Measurements from ENCODE around the gene CDC14A. TPM values are rescaled to one million over a fixed set of nuclear protein-coding genes. Genes with fewer than 3 reads are reported as not detected.

The CDC14A gene
- total and polyA plus RNA-seq, 2 experiments from 2014 or later = 7.3 to 14.5 TPM

DNA sequence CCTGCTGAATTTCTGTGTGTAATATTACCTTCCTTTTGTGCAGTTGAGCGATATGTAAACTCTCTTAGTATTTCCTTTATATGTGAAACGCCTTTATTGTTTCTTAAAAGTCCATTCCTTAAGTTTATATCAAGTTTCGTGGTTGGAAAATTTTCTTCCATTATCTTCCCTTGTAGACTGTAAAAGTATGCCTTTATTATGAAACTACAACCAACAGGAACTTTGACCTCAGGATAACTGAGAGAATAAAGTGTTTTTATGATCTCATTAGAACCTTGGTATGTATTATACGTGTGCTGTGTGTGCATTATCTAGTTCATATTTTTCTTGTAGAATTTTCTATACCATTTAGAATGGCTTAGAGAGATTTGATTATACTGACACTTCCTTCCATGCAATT, 3.1 kb upstream of the CDC14A start:
- Histone ChIP-seq H3K4me3 (no peak overlapping the region), H3K4me1 (ENCODE audit: insufficient read depth) (no peaks in the 10 kb centered on the region), H3K9me3 (ENCODE audit: low read depth) (no peaks in the 10 kb centered on the region), H3K79me2 (peaks cover 14% of the 10 kb centered on the region), H4K20me1 (ENCODE audit: insufficient read depth, poor library complexity, severe bottlenecking) (no peaks in the 10 kb centered on the region), H3K9me2 (replicated peaks; ENCODE audit: insufficient read depth) (no peaks in the 10 kb centered on the region), H3K4me2 (peak overlapping the region; percentile 7), H2AFZ (no peak overlapping the region), H3K27me3 (no peaks in the 10 kb centered on the region), H3K36me3 (replicated peaks; ENCODE audit: insufficient read depth, low read depth) (no peaks in the 10 kb centered on the region), H3K27ac (no peak overlapping the region)
- 77% methylated on average over 4 of the region's 4 CpGs for WGBS (ENCODE audit: low lambda C conversion rate, missing lambda C conversion rate)
- DNase-seq (ENCODE audit: low spot score) = no peak
- no peak for TF ChIP-seq EZH2phosphoT487 (IDR thresholded peaks at IDR 0.05; ENCODE audit: low read depth, severe bottlenecking, unreplicated experiment)
- no peak for TF ChIP-seq EZH2 (IDR thresholded peaks at IDR 0.05; ENCODE audit: borderline replicate concordance)
- TF ChIP-seq, protein P1, sequence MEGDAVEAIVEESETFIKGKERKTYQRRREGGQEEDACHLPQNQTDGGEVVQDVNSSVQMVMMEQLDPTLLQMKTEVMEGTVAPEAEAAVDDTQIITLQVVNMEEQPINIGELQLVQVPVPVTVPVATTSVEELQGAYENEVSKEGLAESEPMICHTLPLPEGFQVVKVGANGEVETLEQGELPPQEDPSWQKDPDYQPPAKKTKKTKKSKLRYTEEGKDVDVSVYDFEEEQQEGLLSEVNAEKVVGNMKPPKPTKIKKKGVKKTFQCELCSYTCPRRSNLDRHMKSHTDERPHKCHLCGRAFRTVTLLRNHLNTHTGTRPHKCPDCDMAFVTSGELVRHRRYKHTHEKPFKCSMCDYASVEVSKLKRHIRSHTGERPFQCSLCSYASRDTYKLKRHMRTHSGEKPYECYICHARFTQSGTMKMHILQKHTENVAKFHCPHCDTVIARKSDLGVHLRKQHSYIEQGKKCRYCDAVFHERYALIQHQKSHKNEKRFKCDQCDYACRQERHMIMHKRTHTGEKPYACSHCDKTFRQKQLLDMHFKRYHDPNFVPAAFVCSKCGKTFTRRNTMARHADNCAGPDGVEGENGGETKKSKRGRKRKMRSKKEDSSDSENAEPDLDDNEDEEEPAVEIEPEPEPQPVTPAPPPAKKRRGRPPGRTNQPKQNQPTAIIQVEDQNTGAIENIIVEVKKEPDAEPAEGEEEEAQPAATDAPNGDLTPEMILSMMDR (IDR thresholded peaks at IDR 0.05; ENCODE audit: poor library complexity) = no peak

DNA sequence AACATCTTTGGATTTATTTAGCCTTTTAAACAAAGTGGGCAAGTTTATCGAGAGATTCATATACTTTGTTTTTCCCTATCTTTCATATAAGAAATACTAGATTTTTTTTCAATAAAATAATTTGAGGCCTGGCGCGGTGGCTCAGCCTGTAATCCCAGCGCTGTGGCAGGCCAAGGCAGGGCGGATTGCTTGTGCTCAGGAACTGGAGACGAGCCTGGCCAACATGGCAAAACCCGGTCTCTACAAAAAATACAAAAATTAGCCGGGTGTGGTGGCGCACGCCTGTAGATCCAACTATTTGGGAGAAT, 1.6 kb upstream of the CDC14A start:
- Histone ChIP-seq H3K4me3 (peak overlapping the region; percentile 17), H3K27me3 (no peaks in the 10 kb centered on the region), H3K4me1 (ENCODE audit: insufficient read depth) (peaks cover 7% of the 10 kb centered on the region), H3K36me3 (replicated peaks; ENCODE audit: insufficient read depth, low read depth) (no peaks in the 10 kb centered on the region), H3K4me2 (peak overlapping the region; percentile 80), H3K27ac (peak overlapping the region; percentile 88), H4K20me1 (ENCODE audit: insufficient read depth, poor library complexity, severe bottlenecking) (no peaks in the 10 kb centered on the region), H3K79me2 (peaks cover 26% of the 10 kb centered on the region), H2AFZ (peak overlapping the region; percentile 34), H3K9me2 (replicated peaks; ENCODE audit: insufficient read depth) (no peaks in the 10 kb centered on the region), H3K9me3 (ENCODE audit: low read depth) (no peaks in the 10 kb centered on the region)
- 72% methylated on average over 10 of the region's 10 CpGs for WGBS (ENCODE audit: low lambda C conversion rate, missing lambda C conversion rate)
- no peak for DNase-seq (ENCODE audit: low spot score)
- TF ChIP-seq, protein P1 (IDR thresholded peaks at IDR 0.05; ENCODE audit: poor library complexity) = no peak
- TF ChIP-seq EZH2phosphoT487 (IDR thresholded peaks at IDR 0.05; ENCODE audit: low read depth, severe bottlenecking, unreplicated experiment) (no peak), EZH2 (IDR thresholded peaks at IDR 0.05; ENCODE audit: borderline replicate concordance) (no peak)

DNA sequence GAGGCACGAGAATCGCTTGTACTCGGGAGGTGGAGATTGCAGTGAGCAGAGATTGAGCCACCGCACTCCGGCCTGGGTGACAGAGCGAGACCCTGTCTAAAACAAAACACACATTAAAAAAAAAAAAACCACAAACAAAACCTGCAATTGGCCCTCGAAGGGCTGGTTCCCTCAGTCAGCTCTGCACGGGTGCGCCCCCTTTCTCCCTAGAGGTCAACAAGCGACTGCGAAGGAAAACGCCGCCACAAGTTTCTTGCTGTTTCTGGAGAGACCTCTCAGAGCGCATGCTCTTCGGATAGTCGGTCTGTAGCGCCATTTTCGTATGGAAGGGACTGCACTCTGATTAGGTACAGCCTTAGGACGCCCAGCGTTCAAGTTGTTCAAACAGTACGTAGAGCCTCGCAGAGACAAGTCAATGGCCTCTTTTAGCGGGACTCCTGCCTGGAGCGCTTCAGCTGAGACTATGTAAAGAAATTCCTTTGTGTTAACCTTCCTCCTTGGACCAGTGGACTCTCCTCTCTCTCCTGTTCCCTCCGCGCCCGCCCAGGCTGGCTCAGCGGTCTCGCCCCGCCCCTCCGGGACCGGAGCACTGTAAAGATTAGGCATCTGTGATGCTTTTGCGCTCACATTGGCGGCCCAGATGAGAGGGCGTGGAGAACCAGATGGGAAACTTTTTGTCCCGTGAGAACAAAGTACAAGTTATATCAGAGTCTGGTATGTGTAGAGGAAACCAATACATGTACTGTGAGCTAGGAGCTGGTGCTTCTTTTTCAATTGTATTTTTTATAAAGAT, 1.0 kb upstream of the CDC14A start:
- H3K9me2 ChIP-seq (replicated peaks; ENCODE audit: insufficient read depth) = no peaks in the 10 kb centered on the region
- peak overlapping the region; percentile 88 for H3K27ac ChIP-seq
- peak overlapping the region; percentile 34 for H2AFZ ChIP-seq
- peak overlapping the region; percentile 80 for H3K4me2 ChIP-seq
- no peak for TF ChIP-seq EZH2 (IDR thresholded peaks at IDR 0.05; ENCODE audit: borderline replicate concordance)
- TF ChIP-seq, protein P1 (IDR thresholded peaks at IDR 0.05; ENCODE audit: poor library complexity) = peak; percentile 40
- TF ChIP-seq EZH2phosphoT487 (IDR thresholded peaks at IDR 0.05; ENCODE audit: low read depth, severe bottlenecking, unreplicated experiment) = no peak
- H3K9me3 ChIP-seq (ENCODE audit: low read depth) = no peaks in the 10 kb centered on the region
- DNase-seq (ENCODE audit: low spot score) = peak; percentile 94
- H4K20me1 ChIP-seq (ENCODE audit: insufficient read depth, poor library complexity, severe bottlenecking) = no peaks in the 10 kb centered on the region
- H3K27me3 ChIP-seq = no peaks in the 10 kb centered on the region
- H3K4me3 ChIP-seq = peak overlapping the region; percentile 94
- WGBS (ENCODE audit: low lambda C conversion rate, missing lambda C conversion rate) = 3% methylated on average over 36 of the region's 36 CpGs
- peaks cover 7% of the 10 kb centered on the region for H3K4me1 ChIP-seq (ENCODE audit: insufficient read depth)
- peaks cover 31% of the 10 kb centered on the region for H3K79me2 ChIP-seq
- no peaks in the 10 kb centered on the region for H3K36me3 ChIP-seq (replicated peaks; ENCODE audit: insufficient read depth, low read depth)

Measured in hepatocyte (in vitro differentiated cells).